Measurements from ENCODE around the gene TMEM72.

The TMEM72 gene

DNA sequence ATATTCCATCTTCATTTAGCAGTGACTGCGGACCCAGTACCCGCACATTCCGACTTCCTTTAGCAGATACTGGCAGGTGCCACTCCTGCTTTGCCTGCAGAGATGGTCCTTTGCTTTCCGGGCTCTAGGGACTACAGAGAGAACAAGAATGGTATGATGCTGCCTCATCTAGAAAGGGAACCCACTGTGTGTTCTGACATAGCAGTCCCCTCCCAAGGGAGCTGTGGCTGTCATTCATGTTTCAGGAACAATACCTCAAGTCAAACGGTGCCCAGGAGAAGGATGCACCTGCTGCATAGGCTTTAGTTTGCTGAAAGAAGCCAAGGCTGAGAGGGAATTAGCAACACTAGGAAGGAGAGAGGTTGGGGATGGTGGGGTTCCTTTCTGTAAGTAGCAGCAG is 15.9 kb upstream of the TMEM72 start:
- POLR2A ChIA-PET, result no interaction called here
- peaks cover 0 to 9% (median 0%) of the 10 kb centered on the region in 4 experiments for H3K4me1 ChIP-seq (ENCODE audit: control extremely low read depth in 1 of 4, control insufficient read depth in 4 of 4, insufficient read depth in 4 of 4, low read length in 3 of 4)
- no peaks in the 10 kb centered on the region for H3K27me3 ChIP-seq (replicated peaks in 2 of 5; ENCODE audit: control insufficient read depth in 4 of 5, insufficient read depth in 5 of 5, low read length in 4 of 5)
- peaks cover 0 to 6% (median 0%) of the 10 kb centered on the region in 5 experiments for H3K9me3 ChIP-seq (ENCODE audit: control extremely low read depth in 1 of 5, control insufficient read depth in 4 of 5, insufficient read depth in 2 of 5, low read depth in 1 of 5, low read length in 4 of 5)
- H3K4me3 ChIP-seq (ENCODE audit: control insufficient read depth in 1 of 7, extremely low read depth in 1 of 7, insufficient read depth in 4 of 7, low read depth in 2 of 7, low read length in 6 of 7), result no peak overlapping the region
- CTCF ChIA-PET, result no interaction called here
- H3K36me3 ChIP-seq (ENCODE audit: control insufficient read depth in 4 of 4, insufficient read depth in 4 of 4, low read length in 3 of 4), result no peaks in the 10 kb centered on the region
- 82% methylated on average over 5 of the region's 5 CpGs for WGBS (ENCODE audit: insufficient coverage)
- DNase-seq, result peak in 1 of 3 donors; percentile 23
- H3K27ac ChIP-seq (ENCODE audit: insufficient read depth in 1 of 2, low read depth in 1 of 2, low read length in 2 of 2, poor library complexity in 1 of 2, severe bottlenecking in 2 of 2), result no peak overlapping the region

DNA sequence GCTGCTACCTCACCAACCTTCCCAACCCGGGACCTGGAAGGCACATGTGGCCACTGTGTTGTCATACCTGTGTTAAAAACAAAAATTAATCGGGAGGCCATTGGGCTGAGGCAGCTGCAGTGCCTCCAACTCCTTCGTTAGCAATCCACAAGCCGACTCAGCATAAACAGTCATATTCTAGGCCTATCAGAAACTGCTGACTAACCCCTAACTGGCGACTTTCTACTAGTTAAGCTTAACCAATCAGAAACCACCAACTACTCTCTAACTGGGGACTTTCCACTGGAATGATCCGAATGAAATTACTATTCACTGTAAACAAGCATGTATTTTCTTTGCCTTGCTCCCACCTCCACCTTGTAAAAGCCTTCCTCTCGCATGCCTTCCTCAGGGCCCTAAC is 14.1 kb upstream of the TMEM72 start:
- 96% methylated on average over 6 of the region's 7 CpGs for WGBS (ENCODE audit: insufficient coverage)
- DNase-seq, result peak in 1 of 3 donors; percentile 11
- ChIA-PET CTCF (interaction anchor here (1.7 kb wide), 1 partner anchor 16 kb away, joined by 6 read pairs; no protein-coding TSS in a partner anchor), POLR2A (no interaction called here)
- H3K27ac ChIP-seq (ENCODE audit: insufficient read depth in 1 of 2, low read depth in 1 of 2, low read length in 2 of 2, poor library complexity in 1 of 2, severe bottlenecking in 2 of 2), result no peak overlapping the region
- H3K9me3 ChIP-seq (ENCODE audit: control extremely low read depth in 1 of 5, control insufficient read depth in 4 of 5, insufficient read depth in 2 of 5, low read depth in 1 of 5, low read length in 4 of 5), result peaks cover 0 to 6% (median 0%) of the 10 kb centered on the region in 5 experiments
- H3K4me3 ChIP-seq (ENCODE audit: control insufficient read depth in 1 of 7, extremely low read depth in 1 of 7, insufficient read depth in 4 of 7, low read depth in 2 of 7, low read length in 6 of 7), result no peak overlapping the region
- no peaks in the 10 kb centered on the region for H3K36me3 ChIP-seq (ENCODE audit: control insufficient read depth in 4 of 4, insufficient read depth in 4 of 4, low read length in 3 of 4)
- peaks cover 0 to 9% (median 0%) of the 10 kb centered on the region in 4 experiments for H3K4me1 ChIP-seq (ENCODE audit: control extremely low read depth in 1 of 4, control insufficient read depth in 4 of 4, insufficient read depth in 4 of 4, low read length in 3 of 4)
- no peaks in the 10 kb centered on the region for H3K27me3 ChIP-seq (replicated peaks in 2 of 5; ENCODE audit: control insufficient read depth in 4 of 5, insufficient read depth in 5 of 5, low read length in 4 of 5)

DNA sequence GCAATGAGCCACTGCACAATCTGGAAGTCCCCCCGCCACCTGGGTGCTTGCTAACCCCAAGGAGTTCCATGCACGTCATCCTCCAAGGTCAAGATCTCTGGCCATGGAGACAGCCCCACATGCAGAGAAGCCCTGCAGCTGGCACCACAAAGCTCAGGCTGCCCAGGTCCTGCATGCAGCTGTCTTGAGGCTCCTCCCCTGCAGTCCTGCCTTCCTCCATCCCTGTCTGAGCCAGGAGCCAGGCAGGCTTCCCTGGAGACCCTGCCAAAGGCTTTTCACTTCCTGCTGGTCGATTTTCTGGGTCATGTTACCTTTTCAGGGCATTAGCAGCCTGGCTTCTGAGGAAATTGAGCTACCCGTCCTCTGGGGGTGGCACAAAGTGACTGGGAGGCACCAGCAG is 12.5 kb upstream of the TMEM72 start:
- no peaks in the 10 kb centered on the region for H3K36me3 ChIP-seq (ENCODE audit: control insufficient read depth in 4 of 4, insufficient read depth in 4 of 4, low read length in 3 of 4)
- CTCF ChIA-PET, result interaction anchor here (1.6 kb wide), 1 partner anchor 20 kb away, joined by 3 read pairs; no protein-coding TSS in a partner anchor
- no peak for DNase-seq

DNA sequence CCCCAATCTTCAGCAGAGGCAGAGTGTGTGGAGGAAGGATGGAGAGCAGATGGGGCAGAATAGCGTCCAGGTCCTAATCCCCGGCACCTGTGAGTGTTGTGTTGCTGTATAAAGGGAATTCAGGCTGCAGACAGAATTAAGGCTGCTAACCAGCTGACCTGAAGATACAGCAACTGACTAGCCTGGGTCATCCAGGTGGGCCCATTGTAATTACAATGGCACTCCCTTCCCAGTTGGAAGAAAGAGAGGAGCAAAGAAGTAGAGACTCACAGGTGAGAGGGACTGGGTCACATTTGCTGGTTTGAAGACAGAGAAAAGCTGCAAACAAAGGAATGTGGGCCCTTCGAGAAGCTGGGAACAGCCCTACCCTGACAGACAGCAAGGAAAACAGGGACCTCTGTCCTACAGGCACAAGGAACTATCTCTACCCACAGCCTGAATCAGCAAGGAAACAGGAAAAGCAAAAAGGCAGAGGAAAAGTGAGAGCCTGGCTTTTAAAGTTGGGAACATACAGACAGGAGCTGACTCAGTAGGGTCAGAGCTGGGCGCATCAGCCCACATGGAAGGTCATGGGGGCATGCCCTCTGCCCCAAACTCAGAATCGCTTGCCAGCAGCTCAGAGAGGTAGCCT is 11.6 kb upstream of the TMEM72 start:
- no peak for DNase-seq
- no peak overlapping the region for H3K27ac ChIP-seq (ENCODE audit: insufficient read depth in 1 of 2, low read depth in 1 of 2, low read length in 2 of 2, poor library complexity in 1 of 2, severe bottlenecking in 2 of 2)
- H3K4me3 ChIP-seq (ENCODE audit: control insufficient read depth in 1 of 7, extremely low read depth in 1 of 7, insufficient read depth in 4 of 7, low read depth in 2 of 7, low read length in 6 of 7), result no peak overlapping the region
- WGBS (ENCODE audit: insufficient coverage), result 78% methylated on average over 5 of the region's 5 CpGs
- ChIA-PET POLR2A (interaction anchor here (1.3 kb wide), 1 partner anchor 19 kb away, joined by 3 read pairs; no protein-coding TSS in a partner anchor), CTCF (interaction anchor here (1.6 kb wide), 1 partner anchor 21 kb away, joined by 3 read pairs; no protein-coding TSS in a partner anchor)
- H3K9me3 ChIP-seq (ENCODE audit: control extremely low read depth in 1 of 5, control insufficient read depth in 4 of 5, insufficient read depth in 2 of 5, low read depth in 1 of 5, low read length in 4 of 5), result peaks cover 0 to 6% (median 0%) of the 10 kb centered on the region in 5 experiments
- H3K27me3 ChIP-seq (replicated peaks in 2 of 5; ENCODE audit: control insufficient read depth in 4 of 5, insufficient read depth in 5 of 5, low read length in 4 of 5), result no peaks in the 10 kb centered on the region
- H3K36me3 ChIP-seq (ENCODE audit: control insufficient read depth in 4 of 4, insufficient read depth in 4 of 4, low read length in 3 of 4), result no peaks in the 10 kb centered on the region
- peaks cover 0 to 8% (median under 1%) of the 10 kb centered on the region in 4 experiments for H3K4me1 ChIP-seq (ENCODE audit: control extremely low read depth in 1 of 4, control insufficient read depth in 4 of 4, insufficient read depth in 4 of 4, low read length in 3 of 4)

More for the DNA sequence above, 12.5 kb upstream of the TMEM72 start:
- POLR2A ChIA-PET, result no interaction called here
- no peaks in the 10 kb centered on the region for H3K27me3 ChIP-seq (replicated peaks in 2 of 5; ENCODE audit: control insufficient read depth in 4 of 5, insufficient read depth in 5 of 5, low read length in 4 of 5)
- H3K9me3 ChIP-seq (ENCODE audit: control extremely low read depth in 1 of 5, control insufficient read depth in 4 of 5, insufficient read depth in 2 of 5, low read depth in 1 of 5, low read length in 4 of 5), result peaks cover 0 to 6% (median 0%) of the 10 kb centered on the region in 5 experiments
- WGBS (ENCODE audit: insufficient coverage), result 72% methylated on average over 4 of the region's 4 CpGs
- no peak overlapping the region for H3K4me3 ChIP-seq (ENCODE audit: control insufficient read depth in 1 of 7, extremely low read depth in 1 of 7, insufficient read depth in 4 of 7, low read depth in 2 of 7, low read length in 6 of 7)
- no peak overlapping the region for H3K27ac ChIP-seq (ENCODE audit: insufficient read depth in 1 of 2, low read depth in 1 of 2, low read length in 2 of 2, poor library complexity in 1 of 2, severe bottlenecking in 2 of 2)
- peaks cover 0 to 9% (median under 1%) of the 10 kb centered on the region in 4 experiments for H3K4me1 ChIP-seq (ENCODE audit: control extremely low read depth in 1 of 4, control insufficient read depth in 4 of 4, insufficient read depth in 4 of 4, low read length in 3 of 4)

DNA sequence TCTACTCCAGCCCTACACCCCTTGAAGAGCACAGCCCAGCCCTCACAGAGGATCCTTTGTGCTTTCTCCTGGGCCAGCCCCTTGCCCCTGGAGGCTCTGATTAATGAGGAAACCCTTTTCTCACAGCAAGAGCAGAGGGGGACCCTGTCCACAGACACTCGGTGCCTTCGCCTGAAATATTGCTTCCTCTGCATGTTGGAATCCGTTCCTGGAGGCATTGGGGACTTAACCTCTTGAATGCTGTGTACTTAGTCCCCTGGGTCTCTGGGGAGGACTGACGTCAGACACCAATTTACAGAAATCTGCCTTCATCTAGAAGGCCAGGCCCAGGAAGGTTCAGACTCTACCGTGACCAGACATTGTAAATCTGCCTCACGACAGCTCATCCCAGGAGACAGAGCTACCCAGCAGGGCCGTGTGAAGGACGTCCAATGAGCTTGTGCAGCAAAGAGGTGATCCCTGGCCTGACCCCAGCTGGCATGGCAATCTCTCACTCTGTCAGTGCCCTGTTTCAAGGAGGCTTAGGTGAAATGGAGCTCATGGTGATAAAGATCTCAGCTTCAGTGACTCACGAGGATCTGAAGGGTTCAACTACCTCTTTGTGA is 8.1 kb upstream of the TMEM72 start:
- Histone ChIP-seq H3K4me3 (ENCODE audit: control insufficient read depth in 1 of 7, extremely low read depth in 1 of 7, insufficient read depth in 4 of 7, low read depth in 2 of 7, low read length in 6 of 7) (no peak overlapping the region), H3K27ac (ENCODE audit: insufficient read depth in 1 of 2, low read depth in 1 of 2, low read length in 2 of 2, poor library complexity in 1 of 2, severe bottlenecking in 2 of 2) (no peak overlapping the region), H3K36me3 (ENCODE audit: control insufficient read depth in 4 of 4, insufficient read depth in 4 of 4, low read length in 3 of 4) (no peaks in the 10 kb centered on the region), H3K9me3 (ENCODE audit: control extremely low read depth in 1 of 5, control insufficient read depth in 4 of 5, insufficient read depth in 2 of 5, low read depth in 1 of 5, low read length in 4 of 5) (peaks cover 0 to 4% (median 0%) of the 10 kb centered on the region in 5 experiments), H3K27me3 (replicated peaks in 2 of 5; ENCODE audit: control insufficient read depth in 4 of 5, insufficient read depth in 5 of 5, low read length in 4 of 5) (no peaks in the 10 kb centered on the region), H3K4me1 (ENCODE audit: control extremely low read depth in 1 of 4, control insufficient read depth in 4 of 4, insufficient read depth in 4 of 4, low read length in 3 of 4) (peaks cover 0 to 4% (median under 1%) of the 10 kb centered on the region in 4 experiments)
- POLR2A ChIA-PET, result no interaction called here
- CTCF ChIA-PET, result interaction anchor here (1.3 kb wide), 1 partner anchor 14 kb away, joined by 3 read pairs; no protein-coding TSS in a partner anchor
- DNase-seq, result no peak
- WGBS (ENCODE audit: insufficient coverage), result 84% methylated on average over 9 of the region's 9 CpGs

GRCh38 chr10:44906486-44906885 is 4.7 kb upstream of the TMEM72 start:
- no peaks in the 10 kb centered on the region for H3K36me3 ChIP-seq (ENCODE audit: control insufficient read depth in 4 of 4, insufficient read depth in 4 of 4, low read length in 3 of 4)
- no peaks in the 10 kb centered on the region for H3K27me3 ChIP-seq (replicated peaks in 2 of 5; ENCODE audit: control insufficient read depth in 4 of 5, insufficient read depth in 5 of 5, low read length in 4 of 5)
- peaks cover 0 to 11% (median 2%) of the 10 kb centered on the region in 4 experiments for H3K4me1 ChIP-seq (ENCODE audit: control extremely low read depth in 1 of 4, control insufficient read depth in 4 of 4, insufficient read depth in 4 of 4, low read length in 3 of 4)
- POLR2A ChIA-PET, result no interaction called here
- 96% methylated on average over 3 of the region's 4 CpGs for WGBS (ENCODE audit: insufficient coverage)
- CTCF ChIA-PET, result interaction anchor here (0.8 to 1.3 kb wide), 4 partner anchors 14 to 30 kb away, joined by 3 to 4 read pairs (median 3); no protein-coding TSS in a partner anchor
- no peak overlapping the region for H3K4me3 ChIP-seq (ENCODE audit: control insufficient read depth in 1 of 7, extremely low read depth in 1 of 7, insufficient read depth in 4 of 7, low read depth in 2 of 7, low read length in 6 of 7)
- peaks cover 0 to 4% (median 0%) of the 10 kb centered on the region in 5 experiments for H3K9me3 ChIP-seq (ENCODE audit: control extremely low read depth in 1 of 5, control insufficient read depth in 4 of 5, insufficient read depth in 2 of 5, low read depth in 1 of 5, low read length in 4 of 5)
- no peak for DNase-seq
- H3K27ac ChIP-seq (ENCODE audit: insufficient read depth in 1 of 2, low read depth in 1 of 2, low read length in 2 of 2, poor library complexity in 1 of 2, severe bottlenecking in 2 of 2), result no peak overlapping the region

DNA sequence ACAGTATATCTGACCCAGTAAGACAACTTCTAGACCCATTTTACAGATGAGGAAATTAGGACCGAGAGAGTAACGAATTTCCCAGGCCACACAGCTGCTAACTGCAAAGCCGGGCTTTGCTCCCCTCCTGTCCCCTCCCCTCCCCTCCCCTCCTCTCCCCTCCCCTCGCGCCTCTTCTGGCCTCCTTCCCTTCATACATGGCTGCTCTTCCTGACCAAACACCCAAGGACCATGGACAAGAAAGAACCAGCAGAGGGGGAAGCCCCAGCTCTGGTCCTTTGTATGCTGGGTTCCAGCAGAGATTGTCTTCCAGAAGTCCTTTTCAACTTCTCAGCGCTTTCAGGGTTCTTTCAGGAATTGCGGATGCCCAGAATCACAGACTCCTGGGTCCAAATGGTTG is 3.6 kb upstream of the TMEM72 start:
- POLR2A ChIA-PET, result no interaction called here
- Histone ChIP-seq H3K9me3 (ENCODE audit: control extremely low read depth in 1 of 5, control insufficient read depth in 4 of 5, insufficient read depth in 2 of 5, low read depth in 1 of 5, low read length in 4 of 5) (peaks cover 0 to 4% (median 0%) of the 10 kb centered on the region in 5 experiments), H3K36me3 (ENCODE audit: control insufficient read depth in 4 of 4, insufficient read depth in 4 of 4, low read length in 3 of 4) (no peaks in the 10 kb centered on the region), H3K27me3 (replicated peaks in 2 of 5; ENCODE audit: control insufficient read depth in 4 of 5, insufficient read depth in 5 of 5, low read length in 4 of 5) (no peaks in the 10 kb centered on the region), H3K27ac (ENCODE audit: insufficient read depth in 1 of 2, low read depth in 1 of 2, low read length in 2 of 2, poor library complexity in 1 of 2, severe bottlenecking in 2 of 2) (no peak overlapping the region), H3K4me3 (ENCODE audit: control insufficient read depth in 1 of 7, extremely low read depth in 1 of 7, insufficient read depth in 4 of 7, low read depth in 2 of 7, low read length in 6 of 7) (no peak overlapping the region), H3K4me1 (ENCODE audit: control extremely low read depth in 1 of 4, control insufficient read depth in 4 of 4, insufficient read depth in 4 of 4, low read length in 3 of 4) (peaks cover 0 to 20% (median 8%) of the 10 kb centered on the region in 4 experiments)
- CTCF ChIA-PET, result interaction anchor here (0.6 kb wide), 1 partner anchor 61 kb away, joined by 3 read pairs; no protein-coding TSS in a partner anchor
- 92% methylated on average over 2 of the region's 7 CpGs for WGBS (ENCODE audit: insufficient coverage)
- no peak for DNase-seq
